ENCODE data around the gene TSPAN1. TPM values are rescaled to one million over a fixed set of nuclear protein-coding genes. Genes with fewer than 3 reads are reported as not detected.

TSPAN1 gene
- total RNA-seq, 1 experiment from 2014 or later = 26.1 TPM

DNA sequence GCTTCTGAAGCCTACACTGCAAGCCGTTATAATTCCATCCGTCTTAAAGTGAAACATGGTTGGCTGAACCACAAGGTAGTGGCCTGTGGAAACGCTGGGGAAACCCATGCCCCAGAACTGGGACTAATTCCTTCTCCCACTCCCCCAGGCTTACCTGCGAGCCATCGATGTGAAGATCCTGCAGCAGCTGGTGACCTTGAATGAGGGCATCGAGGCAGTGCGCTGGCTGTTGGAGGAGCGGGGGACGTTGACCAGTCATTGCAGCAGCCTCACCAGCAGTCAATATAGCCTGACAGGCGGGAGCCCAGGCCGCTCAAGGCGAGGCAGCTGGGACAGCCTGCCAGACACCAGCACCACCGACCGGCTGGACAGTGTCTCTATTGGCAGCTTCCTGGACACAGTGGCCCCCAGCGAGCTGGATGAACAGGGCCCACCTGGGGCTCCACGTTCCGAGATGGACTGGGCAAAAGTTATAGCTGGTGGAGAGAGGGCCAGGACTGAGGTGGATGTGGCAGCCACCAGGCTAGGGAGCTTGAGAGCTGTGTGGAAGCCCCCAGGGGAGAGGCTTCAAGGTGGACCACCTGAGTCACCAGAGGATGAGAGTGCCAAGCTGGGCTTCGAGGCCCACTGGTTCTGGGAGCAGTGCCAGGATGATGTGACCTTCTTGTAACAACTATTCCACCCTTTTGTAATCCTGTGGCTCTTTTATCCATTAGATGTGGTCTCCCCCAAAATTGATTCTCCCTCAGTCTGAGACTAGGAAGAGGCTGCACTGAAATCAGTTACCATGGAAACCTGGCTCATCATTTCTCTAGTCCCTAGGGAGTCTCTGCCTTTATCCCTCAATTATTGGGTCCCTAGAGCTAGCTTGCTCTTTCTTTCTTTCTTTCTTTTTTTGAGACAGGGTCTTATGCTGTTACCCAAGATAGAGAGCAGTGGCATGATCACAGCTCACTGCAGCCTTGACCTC, 44.9 kb downstream of the TSPAN1 start:
- POLR2A ChIA-PET = interaction anchor here (0.9 kb wide), 1 partner anchor 36 kb away, joined by 3 read pairs; no protein-coding TSS in a partner anchor

DNA sequence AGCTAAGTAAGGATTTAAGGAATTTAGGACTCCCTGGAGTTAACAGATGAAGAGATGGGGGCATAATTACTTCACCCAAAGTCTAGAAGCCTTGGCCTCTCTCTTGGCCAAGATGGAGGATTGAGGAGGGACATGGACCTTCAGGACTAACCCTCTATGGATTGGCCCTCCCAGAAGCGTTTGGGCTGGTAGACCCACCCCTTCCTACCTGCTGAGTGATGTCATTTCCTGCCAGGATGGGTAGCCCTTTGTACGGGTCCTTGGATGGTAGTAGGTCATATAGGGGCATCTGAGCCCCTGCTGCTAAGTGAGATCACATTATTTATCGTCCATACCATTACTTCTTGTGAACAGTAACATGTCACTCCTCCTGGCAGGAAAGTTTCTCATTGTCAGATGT, 45.9 kb downstream of the TSPAN1 start:
- H3K4me1 ChIP-seq (ENCODE audit: control insufficient read depth, insufficient read depth, low read length) = peaks cover 7% of the 10 kb centered on the region; the same call in 1 of the 2 replicates
- TF ChIP-seq SIN3A (IDR thresholded peaks at IDR 0.05; ENCODE audit: borderline replicate concordance, insufficient read depth, low read depth, low read length) (no peak), TCF7L2 (IDR thresholded peaks at IDR 0.05; ENCODE audit: low read depth, low read length) (no peak), POLR2AphosphoS5 (IDR thresholded peaks at IDR 0.05; ENCODE audit: low read depth, low read length) (no peak)
- TF ChIP-seq, protein P1, sequence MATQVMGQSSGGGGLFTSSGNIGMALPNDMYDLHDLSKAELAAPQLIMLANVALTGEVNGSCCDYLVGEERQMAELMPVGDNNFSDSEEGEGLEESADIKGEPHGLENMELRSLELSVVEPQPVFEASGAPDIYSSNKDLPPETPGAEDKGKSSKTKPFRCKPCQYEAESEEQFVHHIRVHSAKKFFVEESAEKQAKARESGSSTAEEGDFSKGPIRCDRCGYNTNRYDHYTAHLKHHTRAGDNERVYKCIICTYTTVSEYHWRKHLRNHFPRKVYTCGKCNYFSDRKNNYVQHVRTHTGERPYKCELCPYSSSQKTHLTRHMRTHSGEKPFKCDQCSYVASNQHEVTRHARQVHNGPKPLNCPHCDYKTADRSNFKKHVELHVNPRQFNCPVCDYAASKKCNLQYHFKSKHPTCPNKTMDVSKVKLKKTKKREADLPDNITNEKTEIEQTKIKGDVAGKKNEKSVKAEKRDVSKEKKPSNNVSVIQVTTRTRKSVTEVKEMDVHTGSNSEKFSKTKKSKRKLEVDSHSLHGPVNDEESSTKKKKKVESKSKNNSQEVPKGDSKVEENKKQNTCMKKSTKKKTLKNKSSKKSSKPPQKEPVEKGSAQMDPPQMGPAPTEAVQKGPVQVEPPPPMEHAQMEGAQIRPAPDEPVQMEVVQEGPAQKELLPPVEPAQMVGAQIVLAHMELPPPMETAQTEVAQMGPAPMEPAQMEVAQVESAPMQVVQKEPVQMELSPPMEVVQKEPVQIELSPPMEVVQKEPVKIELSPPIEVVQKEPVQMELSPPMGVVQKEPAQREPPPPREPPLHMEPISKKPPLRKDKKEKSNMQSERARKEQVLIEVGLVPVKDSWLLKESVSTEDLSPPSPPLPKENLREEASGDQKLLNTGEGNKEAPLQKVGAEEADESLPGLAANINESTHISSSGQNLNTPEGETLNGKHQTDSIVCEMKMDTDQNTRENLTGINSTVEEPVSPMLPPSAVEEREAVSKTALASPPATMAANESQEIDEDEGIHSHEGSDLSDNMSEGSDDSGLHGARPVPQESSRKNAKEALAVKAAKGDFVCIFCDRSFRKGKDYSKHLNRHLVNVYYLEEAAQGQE (IDR thresholded peaks at IDR 0.05; ENCODE audit: insufficient read depth in 1 of 2, low read depth in 2 of 2, low read length in 1 of 2) = no peak
- TF ChIP-seq, protein P2, sequence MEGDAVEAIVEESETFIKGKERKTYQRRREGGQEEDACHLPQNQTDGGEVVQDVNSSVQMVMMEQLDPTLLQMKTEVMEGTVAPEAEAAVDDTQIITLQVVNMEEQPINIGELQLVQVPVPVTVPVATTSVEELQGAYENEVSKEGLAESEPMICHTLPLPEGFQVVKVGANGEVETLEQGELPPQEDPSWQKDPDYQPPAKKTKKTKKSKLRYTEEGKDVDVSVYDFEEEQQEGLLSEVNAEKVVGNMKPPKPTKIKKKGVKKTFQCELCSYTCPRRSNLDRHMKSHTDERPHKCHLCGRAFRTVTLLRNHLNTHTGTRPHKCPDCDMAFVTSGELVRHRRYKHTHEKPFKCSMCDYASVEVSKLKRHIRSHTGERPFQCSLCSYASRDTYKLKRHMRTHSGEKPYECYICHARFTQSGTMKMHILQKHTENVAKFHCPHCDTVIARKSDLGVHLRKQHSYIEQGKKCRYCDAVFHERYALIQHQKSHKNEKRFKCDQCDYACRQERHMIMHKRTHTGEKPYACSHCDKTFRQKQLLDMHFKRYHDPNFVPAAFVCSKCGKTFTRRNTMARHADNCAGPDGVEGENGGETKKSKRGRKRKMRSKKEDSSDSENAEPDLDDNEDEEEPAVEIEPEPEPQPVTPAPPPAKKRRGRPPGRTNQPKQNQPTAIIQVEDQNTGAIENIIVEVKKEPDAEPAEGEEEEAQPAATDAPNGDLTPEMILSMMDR (IDR thresholded peaks at IDR 0.05) = no peak
- no peaks in the 10 kb centered on the region for H3K27me3 ChIP-seq (ENCODE audit: control insufficient read depth, insufficient read depth, low read length)
- POLR2A ChIA-PET = interaction anchor here (0.9 kb wide), 1 partner anchor 37 kb away, joined by 3 read pairs; no protein-coding TSS in a partner anchor
- no peak overlapping the region for H3K4me3 ChIP-seq (ENCODE audit: low read depth in 2 of 2, low read length in 2 of 2)
- in situ Hi-C loops (cut with HindIII; ENCODE audit: low pct_unique_long_range_greater_than_20kb, low sequenced_read_pairs) = no loop called here
- no peaks in the 10 kb centered on the region for H3K9me3 ChIP-seq (ENCODE audit: control insufficient read depth, insufficient read depth, low read depth, low read length)
- no TSS peak for BruUV-seq (replicated peaks)
- ATAC-seq = no peak
- intact Hi-C loops (cut with micrococcal nuclease; ENCODE audit: unreplicated experiment) = no loop called here
- H3K27ac ChIP-seq (ENCODE audit: low read length) = no peak overlapping the region
- CTCF ChIA-PET = no interaction called here
- H3K36me3 ChIP-seq (ENCODE audit: control insufficient read depth, insufficient read depth, low read length) = no peaks in the 10 kb centered on the region
- no peak for DNase-seq (ENCODE audit: low read depth, low spot score)

More for the DNA sequence above, 44.9 kb downstream of the TSPAN1 start:
- peaks cover 7% of the 10 kb centered on the region; the same call in 1 of the 2 replicates for H3K4me1 ChIP-seq (ENCODE audit: control insufficient read depth, insufficient read depth, low read length)
- no peaks in the 10 kb centered on the region for H3K36me3 ChIP-seq (ENCODE audit: control insufficient read depth, insufficient read depth, low read length)
- DNase-seq (ENCODE audit: low read depth, low spot score) = no peak
- no TSS peak for BruUV-seq (replicated peaks)
- no peak for ATAC-seq
- TF ChIP-seq, protein P2 (IDR thresholded peaks at IDR 0.05) = no peak
- TF ChIP-seq SIN3A (IDR thresholded peaks at IDR 0.05; ENCODE audit: borderline replicate concordance, insufficient read depth, low read depth, low read length) = no peak
- TF ChIP-seq POLR2AphosphoS5 (IDR thresholded peaks at IDR 0.05; ENCODE audit: low read depth, low read length) = no peak
- no peak for TF ChIP-seq TCF7L2 (IDR thresholded peaks at IDR 0.05; ENCODE audit: low read depth, low read length)
- TF ChIP-seq, protein P1 (IDR thresholded peaks at IDR 0.05; ENCODE audit: insufficient read depth in 1 of 2, low read depth in 2 of 2, low read length in 1 of 2) = no peak
- H3K27ac ChIP-seq (ENCODE audit: low read length) = no peak overlapping the region
- in situ Hi-C loops (cut with HindIII; ENCODE audit: low pct_unique_long_range_greater_than_20kb, low sequenced_read_pairs) (no loop called here), intact Hi-C loops (cut with micrococcal nuclease; ENCODE audit: unreplicated experiment) (no loop called here)
- H3K4me3 ChIP-seq (ENCODE audit: low read depth in 2 of 2, low read length in 2 of 2) = no peak overlapping the region
- no peaks in the 10 kb centered on the region for H3K9me3 ChIP-seq (ENCODE audit: control insufficient read depth, insufficient read depth, low read depth, low read length)
- CTCF ChIA-PET = interaction anchor here (0.6 kb wide), 1 partner anchor 99 kb away, joined by 3 read pairs; no protein-coding TSS in a partner anchor
- no peaks in the 10 kb centered on the region for H3K27me3 ChIP-seq (ENCODE audit: control insufficient read depth, insufficient read depth, low read length)
